Left renal cortex interstitium (tissue), 4 donors: ENCODE data around the gene DCAF4L1. TPM values are rescaled to one million over a fixed set of nuclear protein-coding genes. Genes with fewer than 3 reads are reported as not detected.

ENCODE experiments used
- DNase-seq, 4 donors: peaks; one replicate each; pipeline ENCODE4 v3.0.0-alpha.2; 2013; ENCODE audit warnings: low read depth in 4 of 4, low spot score in 2 of 4, missing footprints in 1 of 4
- polyA plus RNA-seq, 4 donors: library from polyadenylated mRNA; unstranded; fragments of 120-200 nt; gene quantifications; one replicate each; pipeline ENCODE4 v1.2.1, GENCODE V29; 2013; ENCODE audit not compliant: insufficient read length in 4 of 4

Gene DCAF4L1, protein sequence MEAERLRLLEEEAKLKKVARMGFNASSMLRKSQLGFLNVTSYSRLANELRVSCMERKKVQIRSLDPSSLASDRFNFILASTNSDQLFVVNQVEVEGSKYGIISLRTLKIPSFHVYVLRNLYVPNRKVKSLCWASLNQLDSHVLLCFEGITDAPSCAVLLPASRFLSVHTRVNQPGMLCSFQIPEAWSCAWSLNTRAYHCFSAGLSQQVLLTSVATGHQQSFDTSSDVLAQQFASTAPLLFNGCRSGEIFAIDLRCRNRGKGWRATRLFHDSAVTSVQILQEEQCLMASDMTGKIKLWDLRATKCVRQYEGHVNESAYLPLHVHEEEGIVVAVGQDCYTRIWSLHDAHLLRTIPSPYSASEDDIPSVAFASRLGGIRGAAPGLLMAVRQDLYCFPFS
- under 1 TPM; 0.11 to 0.44 (median 0.25) TPM for polyA plus RNA-seq

DNA sequence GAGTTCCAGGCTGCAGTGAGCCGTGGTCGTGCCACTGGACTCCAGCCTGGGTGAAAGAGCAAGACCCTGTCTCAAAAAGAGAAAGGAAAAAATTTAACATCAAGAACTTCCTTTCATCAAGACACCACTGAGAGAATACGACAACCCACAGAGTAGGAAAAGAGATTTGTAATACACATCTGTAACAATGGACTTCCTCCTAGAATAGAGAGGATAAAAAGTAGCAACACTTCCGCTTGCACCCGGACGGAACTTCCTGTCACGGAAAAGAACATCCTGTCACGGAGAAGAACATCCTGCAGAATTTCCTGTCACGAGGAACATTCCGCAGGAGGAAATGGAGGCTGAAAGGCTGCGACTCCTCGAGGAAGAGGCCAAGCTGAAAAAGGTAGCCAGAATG lies at the start of gene DCAF4L1:
Gene DCAF4L1, plus strand, starts transcription at position 301 of the 400 bp plus-strand sequence. Its CDS starts 37 bp downstream, at position 338.
- no peak for DNase-seq

DNA sequence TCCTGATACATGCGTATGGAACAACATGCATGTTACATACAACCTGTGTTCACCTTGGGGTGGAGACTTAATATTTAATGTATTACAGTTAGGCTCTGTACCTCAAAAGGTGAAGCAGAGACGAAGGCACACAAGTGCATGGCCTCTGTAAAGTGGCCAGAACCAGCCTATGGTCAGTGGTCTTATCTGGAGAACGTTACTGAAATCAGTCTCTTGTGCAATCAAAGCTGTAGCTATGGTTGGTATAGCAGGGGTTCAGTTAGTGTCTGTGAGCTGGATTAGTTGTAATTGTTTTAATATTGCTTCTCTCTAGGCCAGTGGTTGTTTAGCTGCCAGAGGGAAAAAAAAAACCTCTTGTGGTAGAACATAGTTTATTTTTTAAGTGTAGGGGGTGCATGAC lies 48.6 kb upstream of the DCAF4L1 start:
- DNase-seq, result no peak

DNA sequence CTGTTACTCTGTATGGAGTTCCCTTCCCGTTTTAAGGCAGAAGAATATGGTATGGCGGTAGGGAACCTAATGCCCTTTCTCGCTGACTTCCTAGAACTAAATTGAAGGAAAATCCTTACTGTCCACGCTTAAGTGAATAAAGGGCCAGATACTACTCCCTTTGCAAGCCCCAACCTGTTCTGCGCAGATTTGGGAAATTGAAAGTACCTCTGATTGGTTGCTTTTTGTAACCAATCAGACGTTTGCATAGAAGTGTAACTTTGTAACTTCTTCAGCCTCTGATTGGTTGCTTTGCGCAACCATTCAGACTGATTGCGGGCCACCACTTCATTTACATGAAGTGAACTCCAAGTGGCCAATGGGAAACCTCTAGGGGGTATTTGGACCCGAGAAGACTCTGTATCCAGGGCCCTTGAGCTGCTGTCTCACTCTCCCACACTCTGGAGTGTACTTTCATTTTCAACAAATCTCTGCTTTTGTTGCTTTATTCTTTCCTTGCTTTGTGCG lies 47.5 kb upstream of the DCAF4L1 start:
- DNase-seq, result no peak

DNA sequence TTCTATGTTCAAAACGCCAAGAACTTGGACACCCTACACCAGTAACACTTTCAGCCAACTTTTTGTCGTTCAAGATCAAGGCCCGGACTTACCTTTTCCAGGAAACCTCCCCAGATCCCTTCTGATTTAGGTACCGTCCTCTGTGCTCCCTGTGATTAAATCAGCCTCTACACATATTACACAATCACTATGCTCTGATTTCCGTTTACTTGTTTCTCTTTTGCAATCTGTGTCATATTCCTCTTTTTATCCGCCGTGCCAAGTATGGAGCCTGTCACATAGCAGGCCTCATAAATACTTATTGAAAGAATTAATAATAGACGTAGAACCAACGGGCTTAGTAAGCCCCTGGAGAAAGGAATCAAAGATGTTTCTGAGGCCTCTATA lies 47.0 kb upstream of the DCAF4L1 start:
- DNase-seq, result no peak

DNA sequence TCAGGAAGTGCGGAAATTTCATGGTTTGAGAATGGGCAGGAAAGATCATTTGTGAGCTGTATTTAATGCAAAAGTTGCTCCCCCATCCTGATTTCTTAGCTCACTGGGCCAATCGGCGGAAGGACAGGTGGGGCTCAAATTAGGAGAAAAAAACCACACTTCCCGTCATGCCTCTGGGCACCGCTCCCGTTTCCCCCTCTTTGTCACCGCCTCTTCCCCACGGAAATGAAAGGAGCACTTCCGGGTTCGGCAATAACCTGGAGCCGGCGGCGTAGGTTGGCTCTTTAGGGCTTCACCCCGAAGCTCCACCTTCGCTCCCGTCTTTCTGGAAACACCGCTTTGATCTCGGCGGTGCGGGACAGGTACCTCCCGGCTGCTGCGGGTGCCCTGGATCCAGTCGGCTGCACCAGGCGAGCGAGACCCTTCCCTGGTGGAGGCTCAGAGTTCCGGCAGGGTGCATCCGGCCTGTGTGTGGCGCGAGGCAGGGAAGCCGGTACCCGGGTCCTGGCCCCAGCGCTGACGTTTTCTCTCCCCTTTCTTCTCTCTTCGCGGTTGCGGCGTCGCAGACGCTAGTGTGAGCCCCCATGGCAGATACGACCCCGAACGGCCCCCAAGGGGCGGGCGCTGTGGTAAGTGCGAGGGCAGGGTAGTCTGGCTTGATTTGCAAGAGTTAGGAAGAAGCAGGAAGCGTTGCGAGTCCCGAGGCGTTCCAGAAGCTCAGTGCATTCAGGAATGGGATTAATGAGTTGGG lies 46.5 kb upstream of the DCAF4L1 start, which contains the start of gene TMEM33:
Gene TMEM33, plus strand, starts transcription at position 529 of the 751 bp plus-strand sequence. Its CDS starts 56 bp downstream, at position 585.
- peak; percentile 66 to 81 (median 74) for DNase-seq

DNA sequence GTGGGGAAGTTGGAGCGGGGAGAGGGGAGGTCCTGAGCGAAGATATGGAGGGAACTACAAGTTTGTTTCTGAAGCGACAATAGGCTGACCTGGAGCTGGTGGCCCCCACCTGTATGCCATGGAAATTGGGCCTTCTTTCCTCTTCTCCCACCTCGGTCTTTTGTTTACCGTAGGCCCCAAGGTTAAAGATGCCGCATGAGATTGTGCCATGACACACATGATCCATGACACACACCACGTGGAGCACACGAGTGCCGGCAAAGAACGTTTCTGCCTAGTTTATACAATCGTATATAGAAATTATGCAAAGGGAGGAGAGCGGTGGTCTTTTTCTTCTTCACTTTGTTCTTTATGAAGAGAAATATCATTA lies 45.9 kb upstream of the DCAF4L1 start:
- peak in 1 of 4 donors; percentile 2 for DNase-seq

DNA sequence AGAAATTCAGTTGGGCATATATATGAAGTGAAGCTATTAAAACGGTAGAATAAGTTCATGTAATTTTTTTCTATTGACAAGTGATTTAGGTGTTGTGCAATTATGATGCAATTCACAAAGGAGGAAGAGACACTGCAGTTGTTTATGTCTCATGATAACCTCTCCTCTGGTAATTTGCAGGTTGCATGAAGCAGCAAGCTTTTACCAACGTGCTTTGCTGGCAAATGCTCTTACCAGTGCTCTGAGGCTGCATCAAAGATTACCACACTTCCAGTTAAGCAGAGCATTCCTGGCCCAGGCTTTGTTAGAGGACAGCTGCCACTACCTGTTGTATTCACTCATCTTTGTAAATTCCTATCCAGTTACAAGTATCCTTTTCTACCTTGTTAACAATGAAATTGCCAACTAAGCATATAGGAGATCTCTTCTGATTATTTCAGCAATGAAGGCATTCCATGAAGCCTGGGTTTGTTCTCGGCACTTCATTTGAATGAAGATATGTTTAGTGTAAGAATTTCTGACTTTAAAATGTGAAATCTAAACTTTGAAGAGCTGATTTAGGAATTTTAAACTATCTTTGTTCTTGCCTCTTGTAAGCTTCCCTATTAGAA lies 42.4 kb upstream of the DCAF4L1 start:
- no peak for DNase-seq

DNA sequence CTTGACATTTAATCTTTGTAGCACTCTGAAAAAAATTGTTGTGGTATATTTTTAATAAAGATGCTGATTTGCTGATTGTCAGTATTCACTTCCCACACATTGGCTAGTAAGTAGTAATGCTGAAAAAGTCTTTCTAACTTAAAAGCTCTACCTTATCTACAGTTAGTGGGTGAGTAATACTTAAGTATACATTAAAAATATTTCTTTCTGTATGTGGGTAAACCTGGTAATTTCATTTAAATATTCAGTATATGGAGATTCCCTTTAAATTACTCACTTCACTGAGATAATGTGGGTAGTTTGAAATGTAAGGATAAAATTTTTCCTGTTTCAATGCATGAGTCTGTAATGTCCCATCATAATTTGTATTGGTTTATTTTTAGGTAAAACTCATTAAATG lies 40.7 kb upstream of the DCAF4L1 start:
- no peak for DNase-seq

DNA sequence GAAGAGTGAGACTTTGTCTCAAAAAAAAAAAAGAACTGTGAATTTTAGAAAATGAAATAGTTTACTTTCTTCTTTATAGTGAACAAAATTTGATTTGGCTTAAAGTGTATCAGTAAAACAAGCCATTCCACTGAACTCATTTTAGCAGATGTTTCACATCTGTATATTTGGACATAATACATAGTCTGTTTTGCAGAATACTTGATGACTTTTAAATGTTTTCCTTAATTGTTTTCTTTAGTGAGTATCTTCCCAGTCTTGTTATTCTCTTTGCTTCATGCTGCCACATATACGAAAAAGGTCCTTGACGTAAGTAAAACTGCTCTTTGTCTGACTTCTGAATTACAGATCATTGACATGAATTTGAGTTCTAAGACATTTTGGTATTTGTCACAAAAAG lies 38.0 kb upstream of the DCAF4L1 start:
- no peak for DNase-seq

DNA sequence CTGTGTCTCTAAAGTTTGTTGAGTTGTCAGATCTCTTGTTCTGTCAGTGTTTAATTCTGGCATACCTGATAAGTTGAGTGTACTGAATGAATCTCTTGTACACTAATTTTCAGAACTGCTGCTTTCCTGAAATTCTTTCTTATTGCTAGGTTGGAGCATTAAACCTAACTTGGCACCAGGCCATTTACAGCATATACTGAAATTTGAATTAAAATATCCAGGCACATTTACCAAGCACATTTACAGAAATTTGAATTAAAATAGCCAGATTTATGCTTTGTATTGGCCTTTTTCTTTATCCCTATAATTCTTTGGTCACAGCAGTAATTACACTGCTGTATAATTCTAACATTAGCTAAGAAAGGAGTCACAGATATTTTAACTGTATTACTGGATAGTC lies 37.5 kb upstream of the DCAF4L1 start:
- no peak for DNase-seq

DNA sequence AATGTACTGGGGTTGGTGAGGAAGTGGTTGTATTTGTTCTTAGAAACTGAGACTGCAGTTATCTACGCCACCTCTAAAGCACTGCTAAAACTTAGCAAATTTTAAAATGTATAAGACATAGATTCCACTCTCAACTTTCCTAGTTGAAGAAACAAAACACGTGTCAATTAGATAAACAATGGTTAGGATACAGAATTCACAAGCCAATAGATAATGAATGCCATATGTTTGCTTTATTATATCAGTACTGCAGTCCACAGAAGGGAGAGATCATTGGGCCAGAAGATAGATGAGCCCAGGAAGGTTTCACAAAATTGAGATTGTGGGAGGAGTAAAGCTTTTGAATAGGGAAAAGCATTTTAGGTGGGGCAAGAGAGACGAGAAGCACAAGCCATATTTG lies 32.0 kb upstream of the DCAF4L1 start:
- no peak for DNase-seq

DNA sequence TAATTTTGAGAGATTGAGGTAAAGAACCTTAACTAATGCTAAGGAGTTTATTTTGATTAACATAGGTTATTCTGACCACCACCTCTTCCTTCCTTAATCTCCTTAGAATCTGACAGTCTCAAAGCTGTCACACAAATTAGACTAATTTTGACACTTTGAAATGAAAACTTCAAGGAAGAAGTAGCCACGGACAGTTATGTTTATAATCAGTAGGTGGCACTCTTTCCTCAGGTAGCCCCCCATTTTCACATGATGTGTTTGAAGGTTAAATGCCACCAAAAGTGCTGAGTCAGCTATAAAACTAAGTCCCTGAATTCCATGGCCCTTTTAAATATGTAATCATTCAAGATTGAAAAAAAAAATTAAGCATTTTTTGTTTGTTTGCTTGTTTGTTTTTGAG lies 23.9 kb upstream of the DCAF4L1 start:
- DNase-seq, result no peak

DNA sequence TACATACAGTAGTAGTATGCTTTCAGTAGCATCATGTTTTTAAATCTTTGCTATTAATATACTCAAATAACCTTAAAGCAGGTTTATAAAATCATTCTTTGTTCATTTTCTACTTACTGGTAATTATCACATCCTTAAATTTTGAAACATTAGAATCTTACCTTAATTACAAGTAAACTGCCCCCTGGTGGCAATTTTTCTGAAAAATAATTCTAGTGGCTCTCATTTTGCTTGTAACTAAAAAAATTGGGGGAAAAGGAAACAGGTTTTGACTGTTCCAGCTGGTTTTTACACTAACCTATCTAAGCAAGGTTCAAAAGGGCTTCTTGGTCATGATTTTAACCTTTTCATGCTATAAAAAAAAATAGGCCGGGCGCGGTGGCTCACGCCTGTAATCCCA lies 18.5 kb upstream of the DCAF4L1 start:
- no peak for DNase-seq

DNA sequence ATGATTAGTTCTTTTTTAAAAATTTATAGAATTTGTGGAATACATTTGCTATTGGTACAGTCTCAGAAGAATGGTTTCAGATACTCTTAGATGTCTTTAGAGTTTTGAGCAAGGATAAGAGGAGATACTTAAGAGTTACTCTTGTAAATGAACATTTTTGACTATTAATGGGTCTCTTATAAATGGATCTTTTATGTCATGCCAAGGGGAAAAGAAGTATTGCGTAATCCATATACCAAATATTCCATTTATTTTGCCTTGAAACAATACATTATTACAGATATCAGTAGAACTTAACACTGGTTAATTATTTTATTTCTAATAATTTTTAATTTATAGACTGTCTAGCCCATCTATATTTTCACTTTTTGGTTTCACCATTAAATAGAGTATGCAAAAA lies 17.2 kb upstream of the DCAF4L1 start:
- DNase-seq, result no peak

DNA sequence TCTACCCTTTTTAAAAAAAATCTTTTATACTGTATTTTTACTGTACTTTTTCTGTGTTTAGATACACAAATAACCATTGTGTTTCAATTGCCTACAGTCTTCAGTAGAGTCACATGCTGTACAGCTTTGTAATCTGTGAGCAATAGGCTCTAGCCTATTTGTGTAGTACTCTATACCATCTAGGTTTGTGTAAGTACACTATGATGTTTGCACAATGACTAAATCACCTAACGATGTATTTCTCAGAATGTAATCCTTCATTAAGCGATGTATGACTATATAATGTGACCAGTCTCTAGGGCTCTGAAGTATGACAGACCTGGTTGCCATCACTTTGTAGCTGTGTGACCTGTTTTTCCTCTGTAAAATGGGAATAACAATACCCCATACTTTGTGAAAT lies 14.2 kb upstream of the DCAF4L1 start:
- DNase-seq, result no peak

DNA sequence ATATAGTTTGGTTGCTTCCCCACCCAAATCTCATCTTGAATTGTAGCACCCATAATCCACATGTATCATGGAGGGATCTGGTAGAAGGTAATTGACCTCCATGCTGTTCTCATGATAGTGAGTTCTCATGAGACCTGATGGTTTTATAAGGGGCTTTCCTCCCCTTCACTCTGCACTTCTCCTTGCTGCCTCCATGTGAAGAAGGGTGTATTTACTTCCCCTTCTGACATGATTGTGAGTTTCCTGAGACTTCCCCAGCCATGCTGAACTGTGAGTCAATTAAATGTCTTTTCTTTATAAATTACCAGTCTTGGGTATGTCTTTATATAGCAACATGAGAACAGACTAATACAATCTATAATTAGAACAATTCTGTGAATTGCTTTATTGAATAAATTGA lies 11.9 kb upstream of the DCAF4L1 start:
- no peak for DNase-seq

DNA sequence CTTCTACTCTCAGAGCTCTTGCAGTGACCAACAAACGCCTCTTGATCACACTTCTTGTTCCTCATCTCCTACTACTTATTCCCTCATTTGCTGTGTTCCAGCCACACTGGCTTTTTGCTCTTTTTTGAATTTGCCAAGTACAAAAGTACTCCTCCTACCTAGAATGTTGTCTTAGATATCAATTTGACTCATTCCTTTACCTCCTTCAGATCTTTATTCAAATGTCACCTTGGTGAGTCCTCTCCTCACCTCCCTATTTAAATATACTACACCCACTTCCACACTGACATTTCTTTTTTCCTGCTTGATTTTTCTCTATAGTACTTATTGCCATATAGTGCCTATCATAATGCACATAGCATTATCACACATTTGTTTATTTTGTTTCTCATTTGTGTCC lies 6.2 kb upstream of the DCAF4L1 start:
- DNase-seq, result no peak

DNA sequence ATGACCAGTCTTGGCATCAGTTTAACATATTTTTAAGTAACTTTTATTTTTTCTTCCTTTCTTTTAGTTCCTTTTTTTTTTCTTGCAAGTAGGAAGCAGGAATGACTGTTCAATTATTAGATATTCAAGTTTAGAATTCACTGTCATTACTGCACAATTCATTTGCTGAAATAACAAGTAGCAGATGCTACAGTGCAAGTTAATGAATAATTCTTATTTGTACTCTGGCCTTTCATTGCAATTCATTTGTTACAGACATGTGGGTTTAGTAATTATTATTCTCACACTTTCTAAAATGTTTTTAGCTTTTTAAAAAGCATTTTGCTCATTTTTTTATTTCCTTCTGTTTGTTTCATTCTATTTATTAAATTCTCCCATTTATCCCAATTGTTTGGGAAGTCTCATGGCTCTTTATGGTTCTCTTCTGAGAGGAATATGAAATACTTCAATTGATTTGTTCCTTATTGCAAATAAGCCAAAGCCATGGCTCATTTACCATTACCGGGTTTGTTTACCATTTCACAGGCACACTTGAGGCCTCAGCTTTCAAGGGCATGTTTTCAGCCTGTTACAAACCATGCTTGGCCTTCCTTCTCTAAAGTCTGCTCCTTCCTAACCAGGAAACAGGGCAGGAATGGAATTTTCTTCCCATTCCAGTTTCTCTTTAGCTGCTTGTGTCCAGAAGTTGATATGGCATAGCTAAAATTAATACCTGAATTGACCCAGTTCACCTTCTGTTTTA lies 4.6 kb upstream of the DCAF4L1 start:
- DNase-seq, result no peak

DNA sequence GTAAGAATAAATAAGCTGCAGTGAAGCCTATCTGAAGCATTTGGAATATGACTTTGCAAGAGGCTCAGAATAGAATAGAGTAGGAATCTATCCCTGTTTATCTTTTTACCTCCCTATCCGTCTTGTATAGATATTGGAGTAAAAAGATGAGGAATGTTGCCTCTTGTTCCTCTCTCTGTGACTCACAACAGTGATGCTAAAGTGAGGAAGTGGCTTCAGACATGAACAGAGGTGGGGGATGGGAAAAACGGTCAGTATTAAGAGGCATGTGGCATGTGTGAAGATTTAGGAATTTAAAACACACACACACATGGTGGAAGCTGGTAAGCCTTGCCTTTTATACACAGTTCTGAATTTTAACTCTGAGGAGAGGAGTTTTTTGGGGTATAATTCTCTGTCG lies 3.8 kb upstream of the DCAF4L1 start:
- DNase-seq, result no peak

DNA sequence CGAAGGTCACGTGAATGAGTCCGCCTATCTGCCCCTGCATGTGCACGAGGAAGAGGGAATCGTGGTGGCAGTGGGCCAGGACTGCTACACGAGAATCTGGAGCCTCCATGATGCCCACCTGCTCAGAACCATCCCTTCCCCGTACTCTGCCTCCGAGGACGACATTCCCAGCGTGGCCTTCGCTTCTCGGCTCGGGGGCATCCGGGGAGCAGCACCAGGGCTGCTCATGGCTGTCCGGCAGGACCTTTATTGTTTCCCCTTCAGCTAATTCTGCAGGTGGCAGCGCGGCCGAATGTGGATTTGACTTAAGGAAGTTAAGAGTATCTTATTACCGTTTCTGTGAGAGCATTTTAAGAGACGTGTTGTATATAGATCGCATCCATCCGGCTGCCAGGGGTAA lies 1.2 kb downstream of the DCAF4L1 start:
- no peak for DNase-seq

DNA sequence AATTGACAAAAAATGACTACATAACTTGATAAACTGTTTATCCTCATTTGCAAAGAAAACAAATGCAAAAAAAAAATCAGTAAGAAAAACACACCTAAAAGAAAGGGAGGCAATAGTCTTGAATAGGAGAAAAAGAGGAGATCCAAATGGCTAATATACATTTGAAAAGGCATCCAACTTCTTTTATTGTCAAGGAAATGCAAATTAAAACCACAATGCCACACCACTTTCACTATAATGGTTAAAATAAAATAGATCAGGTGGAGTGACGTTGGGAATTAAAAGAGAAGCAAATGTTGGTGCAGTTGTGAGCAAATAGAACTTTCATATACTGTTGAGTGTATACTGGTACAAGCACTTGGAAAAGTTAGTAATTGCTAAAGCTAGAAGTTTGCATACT lies 3.6 kb downstream of the DCAF4L1 start:
- no peak for DNase-seq
